NCI-H1930 (cell line): ENCODE measurements around the gene SLC38A2.
"Not testable (repeated sequence)": the region's sequence is repeated elsewhere in the genome, so short reads cannot be mapped to it uniquely, and the experiment has no call there.

Experiments used
- DNase-seq, 2 experiments: peaks; one replicate each; lab custom pipeline; 2025; lab: John Stamatoyannopoulos, UW

Gene SLC38A2

DNA sequence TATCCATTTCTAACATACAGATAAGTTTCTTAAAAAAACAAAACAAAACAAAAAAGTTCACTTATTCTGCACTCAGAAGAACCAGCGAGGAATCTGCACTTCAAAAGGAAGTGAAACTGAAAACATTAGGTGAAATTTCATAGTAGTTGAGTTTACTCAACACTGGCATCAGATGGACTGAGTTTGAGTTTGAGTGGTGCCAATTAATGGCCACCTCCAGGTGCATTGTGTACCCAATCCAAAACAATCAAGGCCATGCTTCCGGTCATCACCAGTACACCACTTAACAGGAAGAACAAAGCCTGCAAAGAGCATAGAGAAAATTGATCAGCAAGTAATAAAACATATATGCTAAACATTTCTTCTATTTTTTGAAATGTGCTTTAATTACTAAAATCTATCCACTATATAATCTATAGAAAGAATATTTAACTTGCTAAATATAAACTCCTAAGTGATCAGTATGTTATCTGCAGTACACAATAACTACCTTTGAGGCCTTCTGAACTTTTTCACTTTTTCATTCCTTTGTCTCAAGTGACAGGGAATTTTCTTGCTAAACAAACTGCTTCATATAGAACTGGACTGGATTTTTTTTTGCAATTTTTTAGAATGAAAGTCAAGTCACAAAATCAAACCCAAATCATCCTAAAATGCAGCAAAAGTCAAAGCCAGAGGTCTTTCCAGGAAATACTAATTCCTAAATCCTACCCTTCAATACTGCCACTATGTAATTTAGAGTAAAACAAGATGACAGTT lies 11.5 kb downstream of the SLC38A2 start:
- no peak for DNase-seq

DNA sequence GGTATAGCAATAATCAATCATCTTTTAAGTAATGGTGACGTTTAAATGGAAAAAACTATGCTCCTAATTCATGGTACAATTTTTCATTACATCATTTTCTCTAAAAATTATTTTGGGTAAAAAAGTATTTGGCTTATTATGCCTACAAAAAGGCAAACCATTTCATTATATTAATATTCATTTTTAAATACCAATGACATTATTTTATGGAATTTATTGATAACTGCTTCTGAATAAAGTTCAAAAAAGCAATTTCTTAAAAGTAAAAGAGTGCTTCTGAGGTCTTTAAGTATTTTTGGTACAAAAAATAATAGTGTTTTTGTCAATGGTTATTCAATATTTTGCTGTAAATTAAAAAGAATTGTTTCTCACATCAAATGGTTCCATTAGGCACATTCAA lies 12.2 kb downstream of the SLC38A2 start:
- DNase-seq = no peak

DNA sequence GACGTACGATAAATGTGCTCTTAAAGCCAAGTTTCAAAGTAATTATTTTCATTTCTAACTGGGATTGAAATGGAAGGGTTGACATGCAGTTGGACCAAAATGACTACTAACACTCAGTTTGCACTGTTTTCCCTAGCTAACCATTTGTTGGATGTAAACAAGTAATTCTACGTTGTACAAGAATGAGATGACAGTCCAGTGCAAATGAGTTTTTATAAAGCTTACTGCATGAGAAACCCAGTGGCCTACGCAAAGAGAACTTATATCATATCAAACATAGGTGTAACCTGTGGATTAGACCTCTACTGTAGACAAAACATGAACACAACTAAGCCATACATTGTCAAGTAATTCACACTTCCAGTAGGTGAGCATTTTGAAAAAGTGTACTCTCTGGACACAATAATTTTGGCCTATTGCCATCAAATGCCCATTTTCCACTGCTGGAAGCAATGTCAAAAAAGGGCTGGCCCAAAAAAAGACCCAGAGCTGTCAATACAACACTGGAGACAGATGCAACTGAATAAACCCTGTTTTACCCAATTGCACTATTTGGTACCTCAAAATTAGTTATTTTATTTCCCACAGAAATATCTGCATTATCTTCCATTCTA lies 12.8 kb downstream of the SLC38A2 start:
- no peak for DNase-seq

GRCh38 chr12:46358791-46359666 lies 13.5 kb downstream of the SLC38A2 start:
- no peak for DNase-seq

GRCh38 chr12:46358325-46358700 lies 14.3 kb downstream of the SLC38A2 start:
- DNase-seq = no peak

- DNase-seq = no peak
Measured at GRCh38 chr12:46357438-46358324, 14.9 kb downstream of the SLC38A2 start.

DNA sequence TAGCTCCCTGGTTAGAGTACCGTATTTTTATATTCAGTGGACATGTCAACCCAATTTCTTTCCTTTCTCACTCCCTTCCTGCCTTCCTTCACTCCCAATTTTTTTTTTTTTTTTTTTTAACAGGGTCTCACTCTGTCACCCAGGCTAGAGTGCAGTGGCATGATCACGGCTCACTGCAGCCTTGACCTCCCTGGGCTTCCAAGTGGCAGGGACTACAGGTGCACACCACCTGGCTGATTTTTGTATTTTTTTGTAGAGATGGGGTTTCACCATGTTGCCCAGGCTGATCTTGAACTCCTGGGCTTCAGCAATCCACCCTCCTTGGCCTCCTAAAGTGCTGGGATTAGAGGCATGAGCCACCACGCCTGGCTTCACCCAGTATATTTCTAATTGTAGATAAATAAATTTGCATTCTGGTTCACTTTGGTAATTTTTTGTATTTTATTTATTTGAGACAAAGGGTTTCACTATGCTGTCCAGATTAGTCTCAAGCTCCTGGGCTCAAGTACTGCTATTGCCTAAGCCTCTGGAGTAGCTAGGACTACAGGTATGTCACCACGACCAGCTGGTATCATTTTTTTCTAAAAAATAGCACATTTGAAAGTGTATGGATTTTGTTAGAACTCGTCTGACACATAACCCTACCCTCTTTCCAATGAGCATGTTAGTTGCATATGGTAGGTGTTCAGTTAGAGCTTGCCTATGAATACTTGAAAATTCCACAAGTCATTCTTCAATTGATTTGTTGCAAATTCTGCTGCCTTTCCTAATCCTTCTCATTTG lies 15.7 kb downstream of the SLC38A2 start:
- DNase-seq = no peak

DNA sequence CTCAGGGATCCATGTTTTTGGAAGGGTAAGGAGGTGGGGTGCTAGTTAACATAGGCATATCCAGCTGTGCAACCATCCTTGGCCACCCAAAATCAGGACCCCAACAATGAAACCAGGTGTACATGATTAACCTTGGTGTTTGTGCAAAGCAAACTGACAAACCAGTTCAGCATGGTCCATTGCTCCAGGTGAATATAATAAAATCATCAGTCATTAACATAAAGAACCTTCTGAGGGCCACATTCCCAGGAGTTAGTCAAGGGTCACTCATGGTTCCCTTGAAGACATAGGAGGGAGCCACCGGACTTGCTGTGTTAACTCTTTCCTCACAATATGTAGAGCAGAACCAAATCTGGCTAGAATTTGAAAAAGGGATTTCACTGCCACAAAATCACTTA lies 17.8 kb downstream of the SLC38A2 start:
- DNase-seq = no peak

- DNase-seq = no peak
Measured at GRCh38 chr12:46354111-46354801, 18.3 kb downstream of the SLC38A2 start.

GRCh38 chr12:46351886-46352650 lies 20.5 kb downstream of the SLC38A2 start:
- DNase-seq = no peak

- no peak for DNase-seq
Measured at GRCh38 chr12:46351138-46351537, 21.4 kb downstream of the SLC38A2 start.

DNA sequence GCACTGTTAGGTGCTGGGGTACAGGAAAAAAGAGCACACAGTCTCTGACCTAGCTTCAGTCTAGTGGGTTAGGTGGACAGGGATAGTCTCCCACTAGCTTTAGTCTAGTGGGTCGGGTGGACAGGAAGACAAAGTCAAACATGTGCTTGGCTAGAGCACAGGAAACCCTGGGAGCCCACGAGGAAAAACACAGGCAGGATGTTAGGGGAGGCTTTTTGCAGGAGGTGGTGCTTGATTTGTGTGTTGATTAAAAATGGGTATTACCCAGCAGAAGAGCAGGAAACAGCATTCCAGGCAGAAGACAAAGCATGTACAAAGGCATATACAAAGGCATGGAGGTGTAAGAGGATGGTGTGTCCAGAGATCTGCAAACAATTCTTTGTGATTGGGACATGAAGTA lies 23.3 kb downstream of the SLC38A2 start:
- no peak for DNase-seq

- no peak for DNase-seq
Measured at GRCh38 chr12:46343118-46343852, 29.3 kb downstream of the SLC38A2 start.

DNA sequence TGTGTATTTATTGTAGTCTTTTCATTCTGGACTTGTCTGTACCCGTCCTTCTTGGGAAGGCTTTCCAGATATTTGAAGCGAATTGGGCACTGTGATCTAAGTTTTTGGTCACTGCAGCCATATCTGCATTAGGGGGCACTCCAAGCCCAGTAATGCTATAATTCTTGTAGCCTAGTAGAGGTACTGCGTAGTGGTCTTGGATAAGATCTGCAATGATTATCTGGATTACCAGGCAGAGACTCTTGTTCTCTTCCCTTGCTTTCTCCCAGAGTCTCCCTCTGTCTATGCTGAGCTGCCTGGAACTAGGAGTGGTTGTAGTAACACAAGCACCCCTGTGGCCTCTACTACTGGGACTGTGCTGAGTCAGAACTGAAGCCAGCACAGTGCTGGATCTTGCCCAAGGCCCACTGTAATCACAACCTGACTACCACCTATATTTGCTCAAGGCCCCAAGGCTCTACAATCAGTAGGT lies 30.0 kb downstream of the SLC38A2 start:
- DNase-seq = no peak

- DNase-seq = no peak
Measured at GRCh38 chr12:46339051-46339450, 33.5 kb downstream of the SLC38A2 start.

DNA sequence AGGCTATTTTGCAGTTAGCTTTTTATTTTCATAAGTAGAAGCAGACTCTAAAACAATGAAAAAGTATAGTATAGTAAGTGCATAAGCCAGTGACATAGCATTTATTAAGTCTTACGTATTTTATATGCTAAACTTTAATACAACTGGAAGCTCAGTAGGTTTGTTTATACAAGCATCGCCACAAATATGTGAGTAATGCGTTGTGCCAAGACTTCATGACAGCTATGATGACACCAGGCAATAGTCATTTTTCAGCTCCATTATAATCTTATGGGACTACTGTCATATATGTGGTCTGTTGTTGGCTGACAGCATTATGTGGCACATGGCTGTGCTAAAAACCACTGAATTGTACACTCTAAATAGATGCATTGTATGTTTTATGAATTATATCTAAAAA lies 40.3 kb downstream of the SLC38A2 start:
- DNase-seq = no peak

- not testable (repeated sequence) for DNase-seq
Measured at GRCh38 chr12:46325075-46325474, 47.5 kb downstream of the SLC38A2 start.

DNA sequence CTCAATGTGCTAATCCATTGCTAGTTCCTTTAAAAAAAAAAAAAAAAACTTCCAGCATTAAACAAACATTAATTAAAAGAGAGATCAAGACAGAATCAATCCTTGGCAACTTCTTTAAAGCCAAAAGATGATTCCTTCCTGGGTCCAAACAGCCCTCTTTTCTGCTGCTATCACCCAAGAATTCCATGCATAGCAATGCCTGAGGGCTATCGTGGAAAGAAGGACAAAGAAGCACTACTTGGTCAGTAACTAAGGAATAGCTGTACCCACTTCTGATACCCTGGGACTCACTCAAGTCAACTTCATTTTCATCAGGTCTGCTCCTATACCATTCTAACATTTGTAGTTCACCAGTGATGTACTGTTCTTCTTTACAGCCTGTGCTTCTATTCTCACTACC lies 51.8 kb downstream of the SLC38A2 start:
- no peak for DNase-seq

GRCh38 chr12:46318037-46318436 lies 54.5 kb downstream of the SLC38A2 start:
- peak; percentile 72 to 85 for DNase-seq
